H1 (cell line): ENCODE measurements around the gene RMP24.

Source experiments
- CTCF ChIA-PET: fragments of 300-600 bp; sonication (Branson Sonifier 250); formaldehyde crosslinking; loops from one replicate; lab custom pipeline; 2021; ENCODE audit not compliant: partially characterized antibody; lab: Charles Lee
- POLR2A ChIA-PET: fragments of 300-600 bp; sonication (Branson Sonifier 250); formaldehyde crosslinking; loops from one replicate; lab custom pipeline; 2021; ENCODE audit warnings: inconsistent platforms; ENCODE audit not compliant: partially characterized antibody; lab: Charles Lee
- DNase-seq, 2 experiments: peaks; one replicate each; pipeline versions ENCODE4 v3.0.0 to v3.0.0-alpha.2; 2010 to 2022; ENCODE audit warnings: low spot score in 2 of 2, low read depth in 1 of 2, mixed read lengths in 1 of 2
- FAIRE-seq: peaks from 2 replicates; lab custom pipeline; 2011; peaks lifted over from hg19 to GRCh38; lab: Jason Lieb, UNC
- H2AFZ ChIP-seq: 2 replicates; pipeline ENCODE4 v1.8.1; 2012; ENCODE audit warnings: low read length, inconsistent platforms
- H2AK5ac ChIP-seq: 2 replicates; pipeline ENCODE4 v1.6.1; 2013; ENCODE audit warnings: low read depth, low read length
- H2BK120ac ChIP-seq: replicated peaks from 2 replicates; pipeline ENCODE3; 2013; ENCODE audit warnings: low read depth, low read length, inconsistent platforms
- H2BK12ac ChIP-seq: 2 replicates; pipeline ENCODE4 v1.6.1; 2013; ENCODE audit warnings: low read depth, low read length
- H2BK15ac ChIP-seq: 2 replicates; pipeline ENCODE4 v1.6.1; 2013; ENCODE audit warnings: low read length
- H2BK20ac ChIP-seq: 2 replicates; pipeline ENCODE4 v1.6.1; 2013; ENCODE audit warnings: low read length
- H2BK5ac ChIP-seq: 2 replicates; pipeline ENCODE4 v1.6.1; 2013; ENCODE audit warnings: low read depth, low read length
- H3K14ac ChIP-seq: 2 replicates; pipeline ENCODE4 v1.6.1; 2013; ENCODE audit warnings: inconsistent platforms; ENCODE audit not compliant: insufficient read length
- H3K18ac ChIP-seq: 2 replicates; pipeline ENCODE4 v1.6.1; 2013; ENCODE audit warnings: low read length; ENCODE audit errors: extremely low read depth
- H3K23ac ChIP-seq: 2 replicates; pipeline ENCODE4 v1.6.1; 2013; ENCODE audit warnings: inconsistent platforms; ENCODE audit not compliant: insufficient read length
- H3K23me2 ChIP-seq: 2 replicates; pipeline ENCODE4 v1.6.1; 2013; ENCODE audit warnings: low read depth, low read length
- H3K27ac ChIP-seq: 2 replicates; pipeline ENCODE4 v1.6.1; 2011; ENCODE audit warnings: low read depth, low read length, inconsistent platforms
- H3K27me3 ChIP-seq, 4 experiments: replicated peaks in 1 of 4; 1 replicate in 1 of 4; 2 replicates in 3 of 4; pipeline versions ENCODE4 v1.6.1 to v1.8.1; 2011 to 2013; ENCODE audit warnings: low read length in 3 of 4, mild to moderate bottlenecking in 3 of 4, inconsistent platforms in 2 of 4, mixed read lengths in 2 of 4, moderate library complexity in 1 of 4; ENCODE audit not compliant: control insufficient read depth in 3 of 4, insufficient read depth in 3 of 4; ENCODE audit errors: extremely low read depth in 1 of 4
- H3K36me3 ChIP-seq, 4 experiments: 2 replicates each; pipeline versions ENCODE4 v1.6.1 to v1.8.1; 2011 to 2013; ENCODE audit warnings: mild to moderate bottlenecking in 4 of 4, low read length in 3 of 4, moderate library complexity in 2 of 4, control low read depth in 1 of 4, inconsistent platforms in 1 of 4; ENCODE audit not compliant: insufficient read depth in 4 of 4, control insufficient read depth in 2 of 4
- H3K4ac ChIP-seq: replicated peaks from 2 replicates; pipeline ENCODE3; 2013; ENCODE audit warnings: low read length, low read depth, mixed read lengths, inconsistent platforms; ENCODE audit not compliant: insufficient read length
- H3K4me1 ChIP-seq, 4 experiments: replicated peaks in 1 of 4; 1 replicate in 1 of 4; 2 replicates in 3 of 4; pipeline versions ENCODE4 v1.6.1 to v1.8.1; 2011 to 2013; ENCODE audit warnings: low read length in 3 of 4, inconsistent platforms in 2 of 4, mixed read lengths in 1 of 4; ENCODE audit not compliant: insufficient read depth in 4 of 4, control insufficient read depth in 3 of 4
- H3K4me2 ChIP-seq, 2 experiments: 2 replicates each; pipeline versions ENCODE4 v1.6.1 to v1.8.1; 2011 to 2013; ENCODE audit warnings: low read depth in 2 of 2, low read length in 2 of 2, control low read depth in 1 of 2, inconsistent platforms in 1 of 2, mild to moderate bottlenecking in 1 of 2; ENCODE audit not compliant: insufficient read depth in 1 of 2
- H3K4me3 ChIP-seq, 4 experiments: fragments of 200-600, 300-600 bp in 1 of 4; sonication (generic), shearing (Covaris generic), sonication (Bioruptor Twin) in 1 of 4; 2 replicates each; pipeline versions ENCODE4 v1.5.1 to v1.8.1; 2011 to 2016; ENCODE audit warnings: low read length in 4 of 4, low read depth in 3 of 4, control low read depth in 2 of 4, inconsistent platforms in 2 of 4, mild to moderate bottlenecking in 2 of 4, mixed read lengths in 1 of 4, moderate library complexity in 1 of 4; ENCODE audit not compliant: insufficient read depth in 2 of 4; ENCODE audit errors: extremely low read depth in 1 of 4
- H3K56ac ChIP-seq: replicated peaks from 2 replicates; pipeline ENCODE3; 2013; ENCODE audit warnings: low read depth, mild to moderate bottlenecking, mixed read lengths, low read length, inconsistent platforms; ENCODE audit not compliant: insufficient read length
- H3K79me1 ChIP-seq: 2 replicates; pipeline ENCODE4 v1.6.1; 2013; ENCODE audit warnings: low read depth, low read length, control low read depth
- H3K79me2 ChIP-seq, 2 experiments: 2 replicates each; pipeline versions ENCODE4 v1.6.1 to v1.8.1; 2012 to 2013; ENCODE audit warnings: low read length in 2 of 2, mild to moderate bottlenecking in 2 of 2, inconsistent platforms in 1 of 2; ENCODE audit not compliant: insufficient read depth in 2 of 2, control insufficient read depth in 1 of 2
- H3K9ac ChIP-seq, 4 experiments: replicated peaks in 1 of 4; 1 replicate in 1 of 4; 2 replicates in 3 of 4; pipeline versions ENCODE4 v1.6.1 to v1.8.1; 2011 to 2013; ENCODE audit warnings: low read depth in 3 of 4, low read length in 3 of 4, control low read depth in 2 of 4, mild to moderate bottlenecking in 2 of 4, moderate library complexity in 2 of 4, inconsistent platforms in 1 of 4; ENCODE audit errors: extremely low read depth in 1 of 4
- H3K9me3 ChIP-seq, 2 experiments: 2 replicates each; pipeline versions ENCODE4 v1.6.1 to v1.8.1; 2012 to 2013; ENCODE audit warnings: mild to moderate bottlenecking in 2 of 2, moderate library complexity in 2 of 2, control low read depth in 1 of 2, inconsistent platforms in 1 of 2, low read depth in 1 of 2, low read length in 1 of 2, mixed read lengths in 1 of 2; ENCODE audit not compliant: insufficient read depth in 2 of 2
- H4K20me1 ChIP-seq, 2 experiments: replicated peaks in 1 of 2; 2 replicates each; pipeline versions ENCODE3 to v1.8.1; 2011 to 2013; ENCODE audit warnings: inconsistent platforms in 2 of 2, low read length in 2 of 2, mild to moderate bottlenecking in 1 of 2; ENCODE audit not compliant: insufficient read depth in 2 of 2, control insufficient read depth in 1 of 2
- H4K5ac ChIP-seq: 2 replicates; pipeline ENCODE4 v1.6.1; 2013; ENCODE audit warnings: low read length, low read depth, mixed read lengths, inconsistent platforms; ENCODE audit not compliant: insufficient read length
- H4K8ac ChIP-seq: 2 replicates; pipeline ENCODE4 v1.8.0; 2013; ENCODE audit warnings: mild to moderate bottlenecking, moderate library complexity, low read length, inconsistent platforms; ENCODE audit not compliant: insufficient read depth; ENCODE audit errors: extremely low read depth
- H4K91ac ChIP-seq: replicated peaks from 2 replicates; pipeline ENCODE3; 2013; ENCODE audit warnings: low read length, mixed read lengths, inconsistent platforms; ENCODE audit not compliant: insufficient read length
- BCL11A ChIP-seq, 2 experiments: IDR thresholded peaks; one replicate each; pipeline ENCODE4 v1.6.1; 2011; ENCODE audit warnings: low read depth in 2 of 2, low read length in 2 of 2, mild to moderate bottlenecking in 2 of 2
- BRCA1 ChIP-seq: IDR thresholded peaks from 2 replicates; pipeline ENCODE4 v1.6.1; 2012; ENCODE audit warnings: low read depth, low read length, improper control_type of control experiment
- CEBPB ChIP-seq: IDR thresholded peaks from 2 replicates; pipeline ENCODE4 v1.6.1; 2012; ENCODE audit warnings: low read depth, low read length
- CHD2 ChIP-seq: IDR thresholded peaks from 2 replicates; pipeline ENCODE4 v1.6.1; 2012; ENCODE audit warnings: low read length, improper control_type of control experiment
- EZH2 ChIP-seq: fragments of 200-600 bp; sonication (generic); IDR thresholded peaks from 2 replicates; pipeline ENCODE4 v1.7.1; 2012; ENCODE audit warnings: low read depth, mild to moderate bottlenecking, moderate library complexity, low read length, inconsistent platforms; ENCODE audit not compliant: severe bottlenecking
- HDAC6 ChIP-seq: IDR thresholded peaks from one replicate; pipeline ENCODE4 v1.7.1; 2012; ENCODE audit warnings: low read depth, mild to moderate bottlenecking, inconsistent platforms, low read length, moderate library complexity
- NRF1 ChIP-seq: IDR thresholded peaks from 2 replicates; pipeline ENCODE4 v1.6.1; 2011; ENCODE audit warnings: mild to moderate bottlenecking, low read depth, low read length, improper control_type of control experiment
- POLR2A ChIP-seq, 2 experiments: IDR thresholded peaks; 1 replicate in 1 of 2; 2 replicates in 1 of 2; pipeline ENCODE4 v1.6.1; 2011; ENCODE audit warnings: low read depth in 2 of 2, low read length in 2 of 2, mild to moderate bottlenecking in 2 of 2; ENCODE audit errors: control extremely low read depth in 1 of 2
- POLR2AphosphoS5 ChIP-seq: IDR thresholded peaks from 2 replicates; pipeline ENCODE4 v1.6.1; 2011; ENCODE audit warnings: low read depth, low read length
- POU5F1 ChIP-seq: IDR thresholded peaks from 2 replicates; pipeline ENCODE4 v1.6.1; 2011; ENCODE audit warnings: low read depth, mild to moderate bottlenecking, low read length, moderate library complexity
- SAP30 ChIP-seq: fragments of 300-600 bp; sonication (generic); IDR thresholded peaks from 2 replicates; pipeline ENCODE4 v1.7.1; 2012; ENCODE audit warnings: low read length, moderate library complexity, mild to moderate bottlenecking, inconsistent platforms; ENCODE audit not compliant: insufficient read depth, insufficient replicate concordance
- SIN3A ChIP-seq, 2 experiments: IDR thresholded peaks in 1 of 2; conservative IDR thresholded peaks in 1 of 2; 2 replicates each; pipeline ENCODE4 v1.6.1; 2011 to 2012; ENCODE audit warnings: low read length in 2 of 2, improper control_type of control experiment in 1 of 2, low read depth in 1 of 2, mild to moderate bottlenecking in 1 of 2
- SRF ChIP-seq: IDR thresholded peaks from 2 replicates; pipeline ENCODE4 v1.6.1; 2011; ENCODE audit warnings: mild to moderate bottlenecking, low read depth, low read length, moderate library complexity
- WGBS, 2 experiments: shearing (Covaris generic) in 1 of 2; methylation state at CpG; one replicate each; pipeline versions ENCODE4 v1.1.6 to v1.1.7; 2013 to 2015; ENCODE audit warnings: low lambda C conversion rate in 2 of 2, mixed read lengths in 2 of 2, inconsistent platforms in 1 of 2, low coverage in 1 of 2, missing lambda C conversion rate in 1 of 2; ENCODE audit not compliant: insufficient replicate concordance in 2 of 2, insufficient coverage in 1 of 2, insufficient read length in 1 of 2; ENCODE audit errors: extremely low coverage in 1 of 2, missing lambda C conversion rate in 1 of 2; 5-methylcytosine and 5-hydroxymethylcytosine counted together
- TF ChIP-seq, protein P1 (sequence below): IDR thresholded peaks from 2 replicates; pipeline ENCODE4 v1.6.1; 2011; ENCODE audit warnings: low read length, improper control_type of control experiment

RMP24 gene

DNA sequence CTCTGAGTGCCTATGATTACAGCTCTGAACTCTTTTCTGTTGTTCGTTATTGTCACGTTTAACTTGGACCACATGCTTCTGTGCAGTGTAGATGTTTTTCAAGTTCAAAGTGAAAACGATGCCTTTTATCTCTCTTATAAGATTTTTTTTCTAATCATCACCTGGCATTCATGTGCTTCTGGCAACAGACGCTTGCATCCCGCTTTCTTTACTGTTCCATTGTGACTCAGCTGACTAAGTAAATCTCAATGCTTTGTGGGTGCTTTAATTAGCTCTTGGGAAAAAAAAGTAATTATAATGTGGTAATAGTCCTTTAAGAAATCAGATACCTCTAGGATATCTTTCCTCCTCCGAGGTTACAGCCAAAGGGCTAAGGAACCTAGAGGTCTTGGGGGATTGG is 31.2 kb upstream of the RMP24 start:
- 95% methylated on average over 6 of the region's 6 CpGs; no CpG with 5 or more reads in 1 of the 2 experiments for WGBS, 2 experiments
- H2BK20ac ChIP-seq = no peak overlapping the region
- H3K27ac ChIP-seq = no peak overlapping the region
- H3K4ac ChIP-seq = no peak overlapping the region
- H3K18ac ChIP-seq = no peak overlapping the region
- H3K9me3 ChIP-seq = no peaks in the 10 kb centered on the region
- H3K14ac ChIP-seq = no peak overlapping the region
- no peak overlapping the region for H3K9ac ChIP-seq
- ChIA-PET POLR2A (interaction anchor here (0.6 to 1.0 kb wide), 3 partner anchors 9 to 60 kb away, joined by 3 to 4 read pairs (median 4); no protein-coding TSS in a partner anchor), CTCF (interaction anchor here (0.7 to 6.7 kb wide), 13 partner anchors 8 to 359 kb away, joined by 3 to 78 read pairs (median 4); no protein-coding TSS in a partner anchor)
- peaks cover 0 to 42% (median 10%) of the 10 kb centered on the region in 4 experiments; a peak in 6 of 8 replicates for H3K36me3 ChIP-seq
- H3K4me1 ChIP-seq = peaks cover 0 to 9% (median 4%) of the 10 kb centered on the region in 4 experiments; a peak in 4 of 7 replicates
- H3K23me2 ChIP-seq = no peaks in the 10 kb centered on the region
- FAIRE-seq (no peak), DNase-seq (no peak)
- H2AK5ac ChIP-seq = no peak overlapping the region
- H3K4me3 ChIP-seq = no peak overlapping the region
- H2BK15ac ChIP-seq = no peak overlapping the region
- no peak overlapping the region for H3K56ac ChIP-seq
- H3K27me3 ChIP-seq = no peaks in the 10 kb centered on the region
- no peak overlapping the region for H4K5ac ChIP-seq
- no peak overlapping the region for H2BK12ac ChIP-seq
- no peak overlapping the region for H4K8ac ChIP-seq
- H3K4me2 ChIP-seq = no peak overlapping the region
- peaks cover 0 to 2% of the 10 kb centered on the region in 2 experiments for H4K20me1 ChIP-seq
- peaks cover 4% of the 10 kb centered on the region; the same call in 1 of the 2 replicates for H3K79me1 ChIP-seq
- H2BK120ac ChIP-seq = no peak overlapping the region
- no peak overlapping the region for H4K91ac ChIP-seq
- H2BK5ac ChIP-seq = no peak overlapping the region
- H2AFZ ChIP-seq = no peak overlapping the region
- peaks cover 0 to 4% of the 10 kb centered on the region in 2 experiments; a peak in 2 of 4 replicates for H3K79me2 ChIP-seq
- H3K23ac ChIP-seq = no peak overlapping the region
- TF ChIP-seq POLR2A (IDR thresholded peaks at IDR 0.05; ENCODE audit: control extremely low read depth in 1 of 2, low read depth in 2 of 2, low read length in 2 of 2) (no peak), HDAC6 (no peak), POLR2AphosphoS5 (no peak), POU5F1 (no peak), SRF (no peak), SIN3A (conservative IDR thresholded peaks at IDR 0.05 in 1 of 2, IDR thresholded peaks at IDR 0.05 in 1 of 2; ENCODE audit: low read depth in 1 of 2, low read length in 2 of 2) (no peak), BRCA1 (no peak), CHD2 (no peak), CEBPB (no peak), SAP30 (no peak), EZH2 (no peak), BCL11A (IDR thresholded peaks at IDR 0.05; ENCODE audit: low read depth in 2 of 2, low read length in 2 of 2) (no peak), NRF1 (no peak)
- TF ChIP-seq, protein P1, sequence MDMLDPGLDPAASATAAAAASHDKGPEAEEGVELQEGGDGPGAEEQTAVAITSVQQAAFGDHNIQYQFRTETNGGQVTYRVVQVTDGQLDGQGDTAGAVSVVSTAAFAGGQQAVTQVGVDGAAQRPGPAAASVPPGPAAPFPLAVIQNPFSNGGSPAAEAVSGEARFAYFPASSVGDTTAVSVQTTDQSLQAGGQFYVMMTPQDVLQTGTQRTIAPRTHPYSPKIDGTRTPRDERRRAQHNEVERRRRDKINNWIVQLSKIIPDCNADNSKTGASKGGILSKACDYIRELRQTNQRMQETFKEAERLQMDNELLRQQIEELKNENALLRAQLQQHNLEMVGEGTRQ = no peak
